HG03135 (cell line): ENCODE data around the gene AMPH.

ENCODE experiments used
- ATAC-seq: cut with Tn5 transposase; IDR thresholded peaks from one replicate; pipeline ENCODE4 v1.9.1; 2021; ENCODE audit warnings: mild to moderate bottlenecking, moderate library complexity; ENCODE audit not compliant: unreplicated experiment

Gene AMPH

DNA sequence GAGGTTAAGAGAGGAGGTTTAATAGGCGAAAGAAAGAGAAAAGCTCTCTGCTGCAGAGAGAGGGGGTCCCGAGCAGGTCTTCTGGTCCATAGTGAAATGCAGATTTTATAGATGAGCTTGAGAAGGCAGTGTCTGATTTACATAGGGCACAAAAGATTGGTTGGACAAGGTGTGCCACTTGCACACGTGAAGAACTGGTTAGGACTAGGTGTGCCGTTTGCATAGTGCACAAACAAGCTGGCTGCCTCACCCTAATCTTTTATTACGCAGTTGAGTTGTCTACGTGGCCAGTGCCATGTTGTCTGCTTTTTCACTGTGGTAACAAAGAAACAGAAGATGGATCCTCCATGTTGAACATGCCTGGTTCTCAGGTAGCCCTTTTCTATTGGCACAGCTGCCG lies 82.6 kb downstream of the AMPH start:
- ATAC-seq = no peak

DNA sequence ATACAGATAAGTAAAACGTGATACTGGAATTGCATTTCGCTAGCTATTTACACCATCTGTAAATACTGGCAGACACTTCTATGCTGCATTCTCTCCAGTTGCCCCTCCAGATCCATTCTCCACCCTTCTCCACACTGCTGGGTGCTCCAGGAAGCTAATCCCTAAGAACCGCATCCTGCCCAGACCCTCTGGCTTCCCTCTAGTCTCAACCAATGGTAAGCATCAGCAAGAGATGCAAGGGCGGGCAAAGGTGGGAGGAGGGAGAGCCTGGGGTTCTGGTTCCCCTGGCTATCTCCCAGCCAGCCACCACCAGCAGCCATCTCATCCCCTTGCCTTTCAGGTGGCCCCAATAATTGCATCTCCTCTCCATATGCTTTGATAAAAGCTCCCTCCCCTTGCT lies 84.4 kb downstream of the AMPH start:
- no peak for ATAC-seq

DNA sequence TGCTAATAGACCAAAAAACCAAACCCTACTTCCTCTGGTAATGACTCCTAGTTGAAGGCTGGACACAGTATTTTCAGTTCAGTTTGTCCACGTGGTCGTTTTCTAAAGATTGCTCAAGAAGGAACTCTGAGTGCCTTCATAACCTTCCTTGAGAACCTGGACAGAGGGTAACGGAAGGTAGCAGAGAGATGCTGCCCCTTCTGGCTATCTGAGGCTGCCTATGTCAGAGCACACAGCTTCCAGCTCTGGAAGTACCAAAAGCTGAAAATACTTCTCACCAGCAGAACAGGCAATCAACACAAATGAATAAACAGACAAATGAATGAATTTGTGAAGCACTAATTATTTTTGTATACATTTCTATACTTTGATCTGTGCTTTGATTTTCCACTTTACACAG lies 85.2 kb downstream of the AMPH start:
- ATAC-seq = no peak

DNA sequence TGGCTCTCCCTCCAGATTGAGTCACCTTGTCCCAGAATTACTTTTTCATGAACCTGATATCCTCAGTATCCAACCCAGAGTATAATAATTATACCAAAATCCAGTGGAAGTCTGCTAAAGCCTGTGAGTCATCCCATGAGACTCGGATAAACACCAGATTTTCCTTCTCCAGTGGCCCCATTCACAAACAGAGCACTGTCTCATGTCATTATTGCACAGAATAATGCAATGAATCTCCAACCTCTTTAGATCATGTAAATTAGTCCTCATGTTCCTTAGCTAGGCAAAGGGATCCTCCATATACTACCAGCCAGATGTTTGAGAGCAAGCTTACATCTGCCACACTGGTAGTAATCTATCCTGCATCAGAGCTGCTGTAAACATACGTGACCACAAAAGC lies 89.0 kb downstream of the AMPH start:
- ATAC-seq = no peak

DNA sequence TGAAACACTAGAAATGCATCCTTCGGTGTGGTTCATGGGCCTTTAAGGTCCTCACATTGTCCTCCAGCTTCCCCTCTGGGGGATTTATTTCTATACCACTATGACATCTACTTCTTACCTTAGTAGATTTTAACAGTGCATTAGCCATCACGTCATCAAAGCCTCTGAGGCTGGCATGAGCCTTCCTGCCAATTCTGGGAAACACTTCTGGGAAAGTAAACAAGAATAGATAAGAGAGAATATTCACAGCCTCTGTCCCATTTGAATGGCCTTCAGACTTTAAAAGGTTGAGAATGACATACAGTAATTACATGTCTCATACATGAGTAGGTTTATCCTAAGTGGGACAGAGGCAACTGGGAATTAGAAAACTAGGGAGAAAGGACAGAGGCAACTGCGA lies 89.7 kb downstream of the AMPH start:
- no peak for ATAC-seq

DNA sequence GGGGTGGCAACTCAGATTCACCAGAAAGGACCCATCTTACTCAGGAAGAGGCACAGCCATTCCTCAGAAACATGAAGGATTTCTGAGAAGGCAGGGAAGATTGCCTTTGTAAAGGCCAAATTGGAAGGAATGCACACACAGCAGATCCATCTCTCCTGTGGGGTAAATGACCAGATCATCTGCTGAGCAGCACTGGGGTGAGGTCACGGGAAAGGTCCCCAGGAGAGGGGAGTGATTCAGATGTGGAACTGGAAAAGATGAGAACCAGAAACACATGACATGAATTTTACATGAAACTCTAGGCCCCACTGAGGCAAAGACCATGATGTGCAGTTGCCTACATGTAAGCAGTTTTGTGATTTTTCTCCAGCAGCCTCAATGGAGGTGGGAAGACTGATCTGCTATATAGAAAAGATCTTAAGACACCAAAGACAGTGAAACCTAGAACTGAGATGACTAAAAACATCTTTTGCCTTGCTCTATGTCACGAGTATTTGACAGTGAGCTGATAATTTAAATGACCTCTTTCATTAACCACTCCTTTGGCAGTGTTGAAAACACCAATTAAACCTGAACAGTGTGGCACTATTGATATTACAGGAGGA lies 91.6 kb downstream of the AMPH start:
- no peak for ATAC-seq

DNA sequence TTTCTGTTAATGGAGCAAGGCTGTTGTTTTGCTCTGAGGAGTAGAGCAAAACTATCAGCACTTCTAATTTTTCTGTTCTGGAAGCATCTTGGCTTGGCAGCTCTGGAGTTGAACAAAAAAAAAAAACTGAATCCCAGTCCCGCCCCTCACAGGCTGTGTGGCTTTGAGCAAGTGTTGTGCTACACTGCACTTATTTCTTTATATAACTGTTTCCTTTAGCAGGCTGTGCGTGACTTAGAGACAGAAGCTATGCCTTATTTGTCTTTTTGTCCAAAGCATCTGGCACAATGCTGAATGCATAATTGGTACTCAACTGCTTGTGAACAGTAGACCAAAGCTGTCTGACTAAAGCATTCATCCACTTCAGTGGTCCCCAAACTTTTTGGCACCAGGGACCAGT lies 96.1 kb downstream of the AMPH start:
- ATAC-seq = no peak

DNA sequence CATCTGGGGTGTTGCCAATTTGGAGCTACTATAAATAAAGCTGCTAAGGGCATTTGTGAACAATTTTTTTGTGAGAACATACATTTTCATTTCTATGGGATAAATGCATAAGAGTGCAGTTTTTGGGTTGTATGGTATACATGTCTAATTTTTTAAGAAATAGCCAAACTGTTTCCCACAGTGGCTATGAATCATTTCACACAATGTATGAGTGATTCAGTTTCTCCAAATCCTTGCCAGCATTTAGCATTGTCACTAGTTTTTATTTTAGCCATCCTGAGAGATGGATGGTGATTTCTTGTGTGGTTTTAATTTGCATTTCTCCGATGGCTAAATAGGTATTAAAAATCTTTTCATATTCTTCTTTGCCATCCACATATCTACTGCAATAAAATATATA lies 105.3 kb downstream of the AMPH start:
- ATAC-seq = no peak

DNA sequence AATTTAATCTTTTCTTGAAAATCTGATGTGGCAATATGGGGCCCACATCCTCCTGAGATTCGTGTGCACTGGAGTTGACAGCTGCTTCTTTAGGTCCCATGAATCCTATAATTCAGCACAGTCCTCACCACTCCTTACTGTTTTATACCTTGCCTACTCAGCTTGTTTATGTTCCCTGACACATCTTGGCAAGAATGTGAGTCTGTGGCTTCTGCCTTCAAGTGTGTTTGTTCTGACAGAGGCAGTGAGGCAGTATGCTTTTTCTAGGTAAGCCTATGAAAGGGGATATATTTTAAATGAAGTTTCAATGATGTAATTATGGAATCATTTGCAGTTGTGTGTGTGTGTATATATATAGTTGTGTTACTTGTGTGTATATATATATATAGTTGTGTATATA lies 106.4 kb downstream of the AMPH start:
- ATAC-seq = no peak

DNA sequence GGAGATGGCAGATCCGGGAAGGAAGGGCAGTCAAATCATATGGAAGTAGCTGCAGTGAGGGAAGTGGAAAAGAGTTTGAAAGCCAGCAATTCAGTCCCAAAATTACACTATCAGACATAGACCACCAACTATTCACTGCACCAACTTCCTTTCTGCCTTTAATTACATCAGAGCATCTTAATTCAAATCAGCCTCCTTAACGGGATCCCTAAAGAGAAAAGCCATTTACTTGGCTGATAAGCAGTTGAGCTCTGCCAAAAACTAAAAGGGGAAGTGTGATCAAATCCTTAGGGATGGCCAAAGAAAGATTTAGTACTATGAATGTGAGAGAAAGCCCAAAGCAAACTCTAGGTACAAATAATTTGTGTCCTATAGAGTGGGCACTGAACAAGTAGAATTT lies 110.4 kb downstream of the AMPH start:
- ATAC-seq = no peak

DNA sequence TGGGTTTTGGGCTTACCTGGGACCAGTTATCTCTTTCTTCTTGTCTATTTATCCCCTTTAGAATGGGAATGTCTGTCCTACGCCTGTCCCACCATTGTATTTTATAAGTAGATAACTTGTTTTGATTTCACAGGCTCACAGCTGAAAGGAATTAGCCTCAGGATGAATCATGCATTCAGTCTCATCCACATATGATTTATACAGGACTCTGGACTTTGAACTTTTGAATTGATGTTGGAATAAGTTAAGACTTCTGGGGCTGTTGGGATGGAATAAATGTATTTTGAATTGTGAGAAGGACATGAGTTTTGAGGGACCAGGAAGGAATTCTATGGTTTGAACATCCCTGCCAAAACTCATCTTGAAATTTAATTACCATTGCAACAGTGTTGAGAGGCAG lies 112.6 kb downstream of the AMPH start:
- no peak for ATAC-seq

DNA sequence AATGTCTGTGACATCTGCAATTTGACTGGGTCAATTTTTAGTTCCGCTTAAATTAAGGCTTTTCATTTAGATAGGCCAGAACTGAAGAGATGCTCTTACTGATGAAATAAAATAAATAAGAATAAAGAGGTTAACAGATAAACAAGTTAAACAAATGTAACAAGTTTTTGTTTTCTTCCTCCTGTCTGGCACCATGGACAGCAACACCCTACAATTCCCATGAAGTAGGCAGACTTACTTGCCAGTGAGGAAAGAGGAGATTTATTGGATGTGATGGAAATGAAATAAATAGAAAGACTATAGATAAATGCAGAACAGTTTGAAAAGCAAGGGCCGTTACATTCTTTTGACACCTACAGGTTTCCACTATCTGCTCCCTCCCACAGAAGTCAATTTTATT lies 118.5 kb downstream of the AMPH start:
- ATAC-seq = no peak

DNA sequence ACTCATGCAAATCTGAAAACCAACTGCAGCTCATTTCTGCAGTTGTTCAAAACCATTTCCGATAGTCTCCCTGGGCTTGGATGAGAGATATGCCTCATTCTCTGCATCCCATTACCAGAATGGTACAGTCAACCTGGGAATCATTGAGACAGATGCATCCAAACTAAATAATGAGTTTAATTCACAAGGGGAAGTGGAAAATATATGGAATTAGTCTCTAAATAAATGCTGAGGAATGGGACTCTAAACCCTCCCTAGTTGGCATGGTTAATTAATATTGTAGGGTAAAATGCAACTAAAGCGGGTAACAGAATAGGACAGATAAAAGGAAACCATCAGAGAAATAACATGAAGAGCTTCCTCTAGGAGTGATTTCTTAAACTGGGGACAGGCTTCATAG lies 118.9 kb downstream of the AMPH start:
- no peak for ATAC-seq

DNA sequence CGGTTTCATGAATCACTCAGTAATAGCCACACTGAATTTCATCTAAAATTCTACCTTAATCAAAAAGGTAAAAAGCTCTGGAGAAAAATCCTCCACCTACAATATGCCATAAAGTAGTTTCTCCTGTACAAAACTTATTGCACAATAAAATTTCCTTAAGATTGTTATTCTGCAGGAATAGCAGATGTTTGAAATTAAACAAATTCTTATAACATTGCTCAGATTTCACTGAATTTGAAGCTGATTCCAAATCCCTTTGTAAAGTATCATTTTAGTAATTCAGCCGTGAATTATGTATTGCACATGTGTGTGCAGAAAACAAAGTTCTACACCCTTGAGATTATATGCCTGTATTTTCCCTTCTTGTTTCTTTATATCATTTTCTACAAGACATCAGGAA lies 123.8 kb downstream of the AMPH start:
- no peak for ATAC-seq

DNA sequence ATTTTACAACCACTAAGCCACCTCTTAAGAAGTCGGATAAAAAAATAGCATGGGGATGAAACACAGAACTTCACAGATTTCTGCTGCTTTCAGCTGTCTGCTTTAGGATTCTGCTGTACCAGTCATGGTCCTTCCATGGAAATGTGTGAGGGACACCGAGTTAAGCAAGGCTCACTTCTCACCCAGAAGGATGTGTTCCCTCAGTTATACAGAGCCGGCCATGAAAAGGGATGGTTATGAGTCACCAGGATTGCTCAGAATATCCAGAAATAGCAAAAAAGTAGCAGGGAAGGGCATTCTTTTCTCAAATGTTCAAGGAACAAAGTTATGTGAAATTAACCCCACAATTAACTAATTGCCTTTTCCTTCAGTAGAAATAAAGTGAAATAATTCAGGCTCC lies 124.4 kb downstream of the AMPH start:
- no peak for ATAC-seq

DNA sequence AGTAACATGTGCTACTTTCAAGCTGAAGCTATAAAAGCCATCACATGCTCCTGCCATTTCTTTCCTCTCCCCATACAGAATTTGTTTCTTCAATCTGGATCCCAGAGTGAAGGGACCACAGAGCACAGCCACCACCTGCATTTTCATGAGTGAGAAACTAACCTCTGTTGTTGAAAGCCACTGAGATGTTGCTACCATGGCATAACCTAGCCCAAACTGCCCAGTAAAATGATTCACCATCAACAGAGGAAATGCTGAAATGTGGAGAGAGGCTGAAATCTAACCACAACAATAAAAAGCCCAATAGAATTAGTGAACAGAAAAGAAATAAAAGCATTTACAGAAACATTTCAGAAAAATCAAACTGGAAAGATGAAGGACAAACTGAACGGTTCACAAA lies 125.2 kb downstream of the AMPH start:
- no peak for ATAC-seq

DNA sequence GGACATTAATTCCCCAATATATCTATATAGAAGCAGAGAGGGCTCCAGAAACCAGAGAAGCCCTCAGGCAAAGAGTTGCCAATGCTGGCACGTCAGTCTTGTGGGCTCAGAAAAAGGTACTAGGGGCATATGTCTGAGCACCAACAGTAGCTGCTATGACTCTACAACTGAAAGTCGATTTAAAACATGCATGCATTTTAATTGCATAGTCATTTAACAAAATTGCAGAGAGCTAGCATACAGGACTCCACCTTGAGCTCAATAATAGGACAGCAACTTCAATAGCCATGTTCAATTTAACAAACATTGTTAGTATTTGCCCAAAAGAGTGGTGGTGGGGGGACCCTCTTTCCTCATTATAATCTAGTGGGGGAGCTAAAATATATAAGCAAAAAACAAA lies 126.5 kb downstream of the AMPH start:
- no peak for ATAC-seq

DNA sequence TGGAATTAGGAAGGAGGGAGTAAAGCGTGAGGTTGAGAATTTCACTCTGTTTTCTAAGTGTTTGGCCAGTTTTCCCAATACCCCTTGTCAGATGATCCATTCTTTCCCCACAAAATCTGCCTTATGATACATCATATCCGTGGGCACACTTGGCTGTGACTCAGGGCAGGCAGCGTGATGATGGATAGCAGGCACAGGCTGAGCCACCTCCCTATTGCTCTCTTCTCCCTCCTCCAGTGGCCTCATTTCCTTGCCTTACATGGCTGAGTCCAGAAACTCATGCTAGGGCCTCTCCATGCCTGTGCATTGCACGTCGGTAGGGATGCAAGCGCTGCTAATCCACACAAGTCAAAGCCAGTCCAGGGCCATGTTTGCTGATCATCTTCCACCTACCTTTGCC lies 128.3 kb downstream of the AMPH start:
- no peak for ATAC-seq

DNA sequence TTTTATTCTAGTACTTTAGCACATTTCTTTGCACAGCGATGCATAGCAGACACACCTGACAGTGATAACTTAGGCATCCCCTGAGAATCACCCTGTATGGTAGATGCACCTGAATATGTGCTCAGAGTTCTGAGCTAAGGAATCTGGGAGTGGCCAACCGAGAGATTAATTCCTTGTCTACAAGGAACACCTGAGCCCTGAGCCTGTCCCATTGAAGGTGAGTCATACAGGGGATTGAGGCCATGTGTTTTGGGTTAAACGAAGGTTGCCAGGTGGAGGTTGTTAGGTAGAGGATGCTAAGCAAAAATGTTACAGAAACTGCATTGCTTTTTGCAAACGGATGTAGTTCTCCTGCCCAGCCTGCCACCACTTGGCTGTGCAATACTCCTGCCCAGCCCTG lies 128.9 kb downstream of the AMPH start:
- ATAC-seq = no peak

DNA sequence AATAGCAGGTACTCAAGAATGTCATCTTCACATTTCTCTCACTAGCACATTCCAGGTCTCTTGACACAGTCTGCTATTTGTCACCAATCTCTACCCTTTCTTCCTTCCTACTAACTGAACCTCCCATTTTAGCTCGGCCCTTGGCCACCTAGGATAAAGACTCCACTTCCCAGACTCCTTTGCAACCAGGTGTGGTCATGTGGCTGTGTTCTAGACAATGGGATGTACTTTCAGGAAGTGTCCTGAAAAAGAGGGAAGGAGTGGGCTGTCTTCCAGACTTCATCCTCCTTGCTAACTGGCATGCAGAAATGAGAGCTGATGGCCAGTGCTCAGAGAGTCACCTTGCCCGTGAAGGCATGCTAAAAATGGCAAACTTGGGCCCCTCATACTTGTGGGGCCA lies 139.2 kb downstream of the AMPH start:
- ATAC-seq = no peak

DNA sequence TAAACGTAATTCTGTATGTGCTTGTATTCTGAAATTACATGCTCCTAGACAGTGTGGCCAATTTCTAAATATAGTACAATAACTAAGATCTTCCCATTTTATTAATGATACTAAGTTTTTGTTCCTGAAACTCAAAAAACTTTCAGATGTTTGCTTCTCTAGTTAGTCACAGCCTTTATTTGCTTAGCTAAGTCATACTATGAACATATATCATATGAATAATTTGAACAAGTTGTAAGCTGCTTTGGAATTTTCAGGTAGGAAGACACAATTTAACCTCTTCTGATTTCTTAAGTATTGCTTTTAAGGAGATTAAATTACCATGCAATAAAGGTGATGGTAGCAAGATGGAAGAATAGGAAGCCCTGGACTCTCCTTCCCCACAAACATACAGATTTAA lies 148.7 kb downstream of the AMPH start:
- ATAC-seq = no peak

DNA sequence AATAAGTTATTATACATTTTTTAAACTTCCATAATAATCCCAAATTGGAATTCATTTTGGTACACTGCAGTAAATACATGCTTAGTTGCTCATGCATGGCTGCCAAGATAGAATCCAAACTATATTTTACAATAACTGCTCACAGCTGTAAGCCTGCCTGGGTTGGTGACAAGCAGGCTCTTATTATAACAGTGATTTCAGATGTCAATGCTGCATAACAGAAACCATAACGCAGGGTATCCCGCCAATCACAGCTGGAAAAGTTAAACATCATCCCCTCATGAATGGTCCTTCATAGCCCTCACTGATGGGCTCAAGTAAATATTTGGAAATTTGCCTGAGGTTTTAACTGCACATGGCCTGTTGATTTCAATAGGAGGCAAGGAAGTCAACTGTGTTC lies 149.8 kb downstream of the AMPH start:
- no peak for ATAC-seq

DNA sequence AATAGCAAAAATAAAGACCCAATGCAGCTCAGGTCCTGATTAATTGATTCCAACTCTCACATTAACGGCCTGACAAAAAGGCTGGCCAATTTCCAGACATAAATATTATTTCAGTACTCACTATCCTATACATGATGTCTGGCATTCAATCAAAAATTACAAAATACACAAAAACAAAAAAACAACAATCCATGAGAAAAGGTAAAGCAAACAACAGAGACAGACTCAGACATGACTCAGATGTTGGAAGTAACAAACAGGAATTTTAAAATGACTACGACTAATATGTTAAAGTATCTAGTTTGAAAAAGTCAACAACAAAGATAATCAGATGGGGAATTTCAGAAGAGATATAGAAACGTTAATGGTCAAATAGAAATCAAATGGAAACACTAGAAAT lies 152.8 kb downstream of the AMPH start:
- ATAC-seq = no peak

DNA sequence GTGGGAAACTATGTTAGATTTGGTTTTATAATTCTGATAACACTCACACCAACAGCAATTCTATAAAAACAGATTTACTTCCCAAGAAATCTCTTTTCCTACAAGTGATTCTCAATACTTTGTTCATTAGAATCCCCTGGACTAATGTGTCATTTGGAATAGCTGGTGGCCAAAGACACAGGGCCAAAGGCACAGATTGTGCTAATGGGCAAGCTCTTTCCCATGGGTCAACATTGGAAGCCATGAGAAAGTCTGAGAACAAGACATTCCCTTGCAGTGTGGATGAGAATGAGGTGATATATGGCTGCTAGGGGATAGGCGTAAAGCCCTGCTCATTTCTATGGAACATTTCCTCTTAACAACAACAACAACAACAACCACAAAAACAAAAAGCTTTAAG lies 153.8 kb downstream of the AMPH start:
- no peak for ATAC-seq
